CMK (cell line): ENCODE results near the gene CCNYL1.
"Not testable (repeated sequence)": the region's sequence is repeated elsewhere in the genome, so short reads cannot be mapped to it uniquely, and the experiment has no call there.

Experiments
- DNase-seq: peaks from one replicate; pipeline ENCODE4 v3.0.0-alpha.2; 2010; ENCODE audit warnings: low read depth

CCNYL1 gene

DNA sequence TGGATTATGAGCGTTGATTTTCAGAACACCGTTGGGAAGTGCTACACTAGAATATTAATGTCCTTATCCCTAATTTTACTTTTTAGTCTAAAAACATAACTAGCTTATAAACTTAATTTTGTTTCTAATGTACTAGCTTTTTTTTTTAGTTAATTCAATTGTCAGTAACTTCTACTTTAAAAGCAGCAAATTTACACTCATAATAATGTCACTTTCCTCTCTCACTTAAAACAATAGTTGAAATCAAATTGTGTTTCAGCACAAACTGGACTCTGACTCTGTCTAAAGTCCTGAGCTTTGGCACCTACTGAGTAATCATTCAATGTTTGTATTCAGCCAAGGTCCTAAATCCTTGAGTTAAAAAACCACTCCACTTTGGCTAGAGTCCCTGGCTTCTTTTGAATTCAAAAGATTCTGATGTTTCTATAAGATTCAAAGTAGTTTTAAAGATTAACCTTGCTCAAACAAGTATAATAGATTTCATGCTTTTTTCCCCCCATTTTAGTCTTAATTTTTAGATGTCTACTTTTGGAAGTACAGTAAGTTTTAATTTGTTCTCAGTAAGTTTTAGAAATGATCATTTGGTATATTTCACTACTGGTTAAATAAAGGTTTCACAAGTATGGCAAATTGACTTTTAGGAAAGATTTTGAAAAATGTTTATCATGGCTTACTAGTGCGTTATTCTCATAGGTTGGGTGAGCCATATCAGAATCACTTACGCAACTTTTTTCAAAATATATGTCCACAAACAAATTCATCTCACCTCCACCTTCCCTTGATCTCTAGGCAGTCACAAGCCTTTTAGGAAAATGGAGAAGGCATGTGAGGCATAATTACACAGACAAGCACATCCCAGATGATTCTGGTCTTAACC is 23.4 kb downstream of the CCNYL1 start:
- DNase-seq = no peak

DNA sequence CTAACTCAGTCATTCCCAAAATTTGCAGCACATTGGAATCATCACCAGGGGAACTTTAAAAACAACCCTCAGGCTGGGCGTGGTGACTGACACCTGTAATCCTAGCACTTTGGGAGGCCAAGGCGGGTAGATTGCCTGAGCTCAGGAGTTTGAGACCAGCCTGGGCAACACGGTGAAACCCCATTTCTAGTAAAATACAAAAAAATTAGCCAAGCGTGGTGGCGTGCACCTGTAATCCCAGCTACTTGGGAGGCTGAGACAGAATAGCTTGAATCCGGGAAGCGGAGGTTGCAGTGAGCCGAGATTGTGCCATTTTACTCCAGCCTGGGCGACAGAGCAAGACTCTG is 24.0 kb downstream of the CCNYL1 start:
- not testable (repeated sequence) for DNase-seq

DNA sequence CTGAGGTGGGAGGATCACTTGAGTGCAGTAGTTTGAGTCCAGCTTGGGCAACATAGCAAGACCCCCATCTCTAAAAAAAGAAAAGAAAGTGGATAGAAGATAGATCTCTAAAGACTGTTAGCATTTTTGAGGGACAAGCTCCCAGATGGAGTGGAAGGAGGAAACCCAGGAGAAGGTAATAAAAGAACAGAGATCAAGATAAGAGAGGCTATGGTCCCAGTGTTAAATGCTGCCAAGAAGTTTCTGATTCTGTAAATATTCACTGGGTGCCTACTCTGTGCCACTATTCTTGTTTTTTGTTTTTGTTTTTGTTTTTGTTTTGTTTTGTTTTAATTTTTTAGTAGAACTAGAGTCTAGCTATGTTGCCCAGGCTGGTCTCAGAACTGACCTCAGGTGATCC is 32.1 kb downstream of the CCNYL1 start:
- DNase-seq = no peak

DNA sequence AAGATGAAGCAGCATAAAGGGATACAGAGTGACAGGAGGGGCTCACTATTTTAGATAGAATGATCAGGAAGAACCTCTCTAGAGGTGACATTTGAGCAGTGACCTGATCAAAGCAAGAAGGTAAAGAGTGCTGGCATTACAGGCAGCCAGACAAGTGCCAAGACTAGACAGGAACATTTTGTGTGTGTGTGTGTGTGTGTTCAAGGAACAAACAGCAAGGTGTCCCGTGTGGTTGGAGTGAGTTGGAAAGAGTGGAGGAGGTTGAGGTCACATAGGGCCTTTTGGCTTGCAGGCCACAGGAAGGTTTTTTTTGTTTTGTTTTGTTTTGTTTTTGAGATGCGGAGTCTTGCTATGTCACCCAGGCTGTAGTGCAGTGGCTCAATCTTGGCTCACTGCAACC is 32.6 kb downstream of the CCNYL1 start:
- no peak for DNase-seq

DNA sequence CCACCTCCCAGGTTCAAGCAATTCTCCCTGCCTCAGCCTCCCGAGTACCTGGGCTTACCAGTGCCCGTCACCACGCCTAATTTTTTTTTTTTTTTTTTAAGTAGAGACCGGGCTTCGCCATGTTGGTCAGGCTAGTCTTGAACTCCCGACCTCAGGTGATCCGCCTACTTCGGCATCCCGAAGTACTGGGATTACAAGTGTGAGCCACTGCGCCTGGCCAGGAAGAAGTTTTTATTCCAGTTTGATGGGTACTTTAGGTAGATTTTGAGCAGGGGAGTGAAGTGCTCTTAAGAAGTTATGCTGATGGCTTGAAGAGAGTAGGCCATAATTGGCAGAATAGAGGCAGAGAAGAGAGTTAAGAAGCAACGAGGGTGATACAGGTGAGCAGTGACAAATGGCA is 33.0 kb downstream of the CCNYL1 start:
- no peak for DNase-seq

DNA sequence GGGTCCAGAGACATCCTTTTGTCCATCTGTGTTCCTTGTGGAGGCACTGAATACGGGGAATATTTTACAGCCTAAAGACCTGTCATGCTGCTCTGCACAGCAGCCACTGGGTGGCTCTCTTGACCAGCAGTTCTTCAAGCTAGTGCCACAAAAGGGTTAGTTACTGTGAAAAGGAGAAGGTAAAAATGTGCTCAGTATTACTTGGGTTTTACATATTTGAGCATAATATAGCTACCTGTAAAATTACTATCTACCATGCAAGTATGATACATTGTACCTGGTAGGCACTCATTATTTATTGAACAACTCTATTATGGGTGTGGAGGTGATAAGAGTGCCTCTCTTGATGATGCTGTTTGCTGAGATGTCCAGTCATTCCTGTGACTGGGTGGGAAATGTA is 34.7 kb downstream of the CCNYL1 start:
- no peak for DNase-seq

DNA sequence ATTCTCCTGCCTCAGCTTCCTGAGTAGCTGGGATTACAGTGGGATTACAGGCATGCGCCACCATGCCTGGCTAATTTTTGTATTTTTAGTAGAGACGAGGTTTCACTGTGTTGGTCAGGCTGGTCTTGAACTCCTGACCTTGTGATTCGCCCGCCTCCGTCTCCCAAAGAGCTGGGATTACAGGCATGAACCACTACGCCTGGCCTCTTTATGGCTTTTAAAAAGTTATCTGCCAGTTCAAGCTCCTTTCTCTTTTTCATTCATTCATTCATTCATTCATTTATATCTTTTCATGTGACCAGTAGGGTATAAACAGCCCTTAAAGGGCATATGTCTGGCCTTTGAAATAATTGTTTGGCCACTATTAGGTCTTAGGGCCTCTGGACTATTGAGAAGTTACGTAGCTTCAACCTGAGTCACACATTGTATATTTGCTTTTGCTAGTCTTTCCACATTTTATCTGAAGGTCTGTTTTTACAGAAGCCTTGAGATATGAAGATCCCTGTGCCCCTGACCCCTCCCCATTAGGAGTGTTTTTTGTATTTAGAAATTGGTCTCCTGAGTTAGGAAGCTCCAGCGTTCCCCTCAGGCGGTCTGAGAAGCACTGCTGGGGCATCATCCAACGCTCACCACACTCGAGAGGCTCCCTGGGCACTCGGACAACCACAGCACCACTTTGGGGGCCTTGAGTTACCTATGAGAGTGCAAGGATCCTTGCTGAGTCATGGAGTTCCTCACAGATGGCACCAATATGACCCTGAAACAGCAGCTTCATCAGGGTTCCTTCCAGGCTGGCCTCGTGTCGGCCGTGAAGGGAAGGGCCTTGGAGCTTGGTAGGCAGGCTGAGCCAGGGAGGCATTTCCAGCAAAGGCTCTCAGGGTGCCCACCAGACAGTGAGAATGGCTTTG is 36.5 kb downstream of the CCNYL1 start:
- no peak for DNase-seq

DNA sequence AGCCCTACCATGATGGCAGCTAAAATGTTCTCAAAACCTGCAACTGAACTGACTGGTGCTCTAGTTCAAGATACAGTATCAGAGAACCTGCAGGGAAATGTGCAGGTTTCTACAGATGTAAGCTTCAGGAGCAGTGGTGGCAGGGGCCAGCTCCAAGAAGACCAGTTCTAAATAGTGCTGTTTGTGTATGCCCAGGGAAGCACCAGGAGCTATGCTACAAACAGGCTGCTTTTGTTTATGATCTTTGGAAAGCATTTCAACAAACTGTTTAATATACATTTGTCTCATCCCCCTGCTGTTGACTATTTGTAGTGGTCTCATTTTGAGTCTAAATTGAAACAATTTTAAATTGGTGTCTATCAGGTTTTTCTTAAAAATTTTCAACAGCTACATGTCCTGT is 37.6 kb downstream of the CCNYL1 start:
- no peak for DNase-seq

DNA sequence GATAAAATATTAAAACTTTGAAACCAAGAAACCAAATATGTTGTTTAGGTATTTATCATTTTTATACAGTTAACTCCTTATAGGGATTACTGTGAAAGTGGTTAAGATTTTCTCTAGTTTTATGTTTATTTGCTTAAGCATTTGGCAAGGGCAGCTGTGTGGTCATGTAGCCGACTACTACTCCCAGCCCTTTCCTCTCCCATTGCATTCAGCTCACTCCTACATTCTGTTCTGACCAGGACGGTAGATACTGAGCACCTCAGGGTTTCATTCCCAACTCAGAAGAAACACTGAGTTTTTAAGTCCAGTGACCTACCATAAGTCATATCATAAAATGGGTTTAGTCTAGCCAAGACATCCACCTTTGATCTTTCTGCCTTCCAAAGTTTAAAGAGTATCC is 38.4 kb downstream of the CCNYL1 start:
- DNase-seq = no peak

DNA sequence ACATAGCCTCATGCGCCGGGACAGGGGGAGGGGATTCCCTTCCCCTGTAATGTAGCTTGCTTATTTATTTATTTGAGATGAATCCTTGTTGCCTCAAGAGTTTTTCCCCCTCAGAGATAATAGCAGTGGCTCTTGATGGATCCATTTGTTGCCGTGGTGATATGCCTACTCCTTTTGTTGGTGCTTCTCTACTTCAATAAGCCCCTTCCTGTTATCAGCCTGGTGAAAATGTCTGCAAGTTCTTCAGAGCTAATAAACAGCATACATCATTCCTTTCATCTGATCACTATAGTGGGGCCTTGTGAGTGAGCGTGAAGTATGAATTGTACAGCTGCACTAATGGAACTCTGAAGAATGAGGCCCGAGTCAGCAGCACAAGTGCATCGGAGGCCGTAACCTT is 38.9 kb downstream of the CCNYL1 start:
- no peak for DNase-seq

DNA sequence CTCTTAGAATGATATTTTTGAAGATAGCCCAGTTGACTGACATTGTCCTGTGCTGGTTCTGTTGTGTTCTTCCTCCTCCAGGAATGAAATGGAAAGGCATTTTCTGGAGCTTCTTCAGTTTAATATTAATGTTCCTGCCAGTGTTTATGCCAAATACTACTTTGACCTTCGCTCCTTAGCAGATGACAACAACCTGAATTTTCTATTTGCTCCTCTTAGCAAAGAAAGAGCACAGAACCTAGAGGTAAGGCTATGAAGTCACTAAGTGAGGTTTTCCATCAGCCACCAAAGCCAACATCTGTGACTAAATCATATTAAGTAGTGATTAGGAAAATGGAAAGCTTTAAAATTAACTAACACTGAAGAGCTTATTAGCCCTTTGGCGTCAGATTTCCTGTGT is 39.4 kb downstream of the CCNYL1 start:
- DNase-seq = no peak

DNA sequence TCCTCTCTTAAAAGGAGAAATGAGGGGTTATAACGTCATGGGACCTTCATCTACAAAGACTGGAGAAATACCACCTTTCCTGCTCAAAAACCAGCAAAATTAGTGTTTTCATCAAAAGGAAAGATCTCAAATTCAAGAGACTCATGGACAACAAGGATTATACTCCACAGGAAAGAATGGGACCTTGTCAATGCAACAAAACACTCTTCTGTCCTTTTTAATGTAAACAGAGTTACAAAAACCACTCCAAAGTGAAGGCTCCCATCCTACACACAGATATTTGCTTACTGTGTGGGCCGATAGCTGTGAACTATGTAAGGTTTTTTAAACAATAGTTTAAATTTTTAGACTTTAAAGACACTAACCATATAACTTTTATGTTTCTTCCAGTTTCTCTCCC is 42.2 kb downstream of the CCNYL1 start:
- DNase-seq = not testable (repeated sequence)

DNA sequence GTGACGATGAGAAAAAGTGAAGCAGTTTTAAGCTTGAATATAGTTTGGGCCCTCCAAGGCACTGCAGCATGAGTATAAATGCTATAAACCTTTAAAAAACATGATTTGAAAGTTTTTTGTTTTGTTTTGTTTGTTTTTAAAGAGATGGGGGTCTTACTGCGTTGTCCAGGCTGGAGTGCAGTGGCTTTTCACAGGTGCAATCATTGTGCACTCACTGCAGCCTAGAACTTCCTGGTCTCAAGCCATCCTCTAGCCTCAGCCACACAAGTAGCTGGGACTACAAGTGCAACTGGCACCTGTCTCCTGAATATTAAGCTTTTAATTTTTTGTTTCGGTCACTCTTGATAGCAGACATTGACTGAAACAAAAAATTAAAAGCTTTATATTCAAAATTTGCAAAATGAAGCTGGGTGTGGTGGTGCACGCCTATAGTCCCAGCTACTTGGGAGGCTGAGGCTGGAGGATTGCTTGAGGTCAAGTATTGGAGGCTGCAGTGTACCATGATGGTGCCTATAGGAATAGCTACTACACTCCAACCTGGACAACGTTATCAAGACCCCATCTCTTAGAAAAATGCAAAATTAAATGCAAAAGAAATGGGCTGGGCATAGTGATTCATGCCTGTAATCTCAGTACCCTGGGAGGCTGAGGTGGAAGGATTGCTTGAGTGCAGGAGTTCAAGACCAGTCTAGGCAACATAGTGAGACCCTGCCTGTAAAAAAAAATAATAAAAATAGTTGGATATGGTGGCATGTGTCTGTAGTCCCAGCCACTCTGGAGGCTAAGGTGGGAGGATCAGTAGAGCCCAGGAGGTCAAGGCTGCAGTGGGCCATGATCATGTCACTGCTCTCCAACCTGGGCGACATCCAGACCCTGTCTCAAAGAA is 43.3 kb downstream of the CCNYL1 start:
- DNase-seq = no peak

DNA sequence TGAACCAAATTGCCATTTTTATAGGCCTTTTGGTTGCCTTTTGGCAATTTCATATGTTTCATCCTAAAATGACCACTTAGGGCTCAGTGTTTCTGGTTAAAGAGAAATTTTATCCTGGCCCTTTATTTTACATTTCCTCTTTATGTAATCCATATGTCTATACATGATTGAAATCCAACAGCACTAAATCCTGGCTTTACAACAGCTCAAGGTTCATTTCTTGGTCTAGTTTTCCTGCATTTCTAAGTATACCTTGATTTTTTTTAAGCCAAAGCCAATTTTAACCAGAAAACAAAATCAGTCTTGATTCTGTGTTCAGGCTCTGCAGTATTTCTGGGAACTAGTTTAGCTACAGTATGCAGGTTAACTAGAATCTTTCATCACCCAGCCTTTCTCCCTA is 46.6 kb downstream of the CCNYL1 start:
- DNase-seq = no peak

DNA sequence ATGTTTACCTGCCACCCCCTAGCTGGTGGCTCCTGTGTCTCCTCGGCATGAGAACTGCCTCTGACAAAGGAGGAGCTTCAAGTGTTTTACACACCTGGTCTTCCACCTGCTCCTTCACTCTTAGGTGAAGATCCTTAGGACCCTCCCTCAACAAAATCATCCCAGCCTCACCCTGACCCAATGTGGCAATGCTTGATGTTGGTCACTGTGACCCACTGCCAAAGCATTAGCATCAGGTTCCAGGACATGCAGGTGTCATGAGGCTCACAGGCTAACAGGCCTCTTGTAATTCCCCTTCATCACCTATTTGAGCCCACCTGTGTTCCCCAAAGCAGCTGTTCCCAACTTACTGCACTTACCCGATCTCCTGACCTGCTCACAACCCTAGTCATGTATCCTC is 48.5 kb downstream of the CCNYL1 start:
- no peak for DNase-seq

DNA sequence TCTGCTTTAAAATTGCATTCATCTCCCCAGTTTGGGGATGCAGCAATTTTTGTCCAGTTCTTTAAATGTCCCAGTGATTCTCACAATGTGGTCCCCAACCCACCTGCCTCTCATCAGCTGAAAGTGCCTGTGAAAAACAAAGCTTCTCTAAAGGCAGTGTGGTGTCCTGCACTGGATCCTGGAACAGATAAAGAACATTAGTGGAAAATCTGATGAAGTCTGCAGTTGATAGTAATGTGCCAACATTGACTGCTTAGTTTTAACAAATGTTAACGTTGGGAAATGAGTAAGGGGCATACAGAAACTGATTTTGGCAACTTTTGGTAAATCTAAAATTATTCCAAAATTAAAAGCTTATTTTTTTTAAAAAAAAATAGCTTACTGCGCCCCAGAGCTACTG is 49.0 kb downstream of the CCNYL1 start:
- no peak for DNase-seq

DNA sequence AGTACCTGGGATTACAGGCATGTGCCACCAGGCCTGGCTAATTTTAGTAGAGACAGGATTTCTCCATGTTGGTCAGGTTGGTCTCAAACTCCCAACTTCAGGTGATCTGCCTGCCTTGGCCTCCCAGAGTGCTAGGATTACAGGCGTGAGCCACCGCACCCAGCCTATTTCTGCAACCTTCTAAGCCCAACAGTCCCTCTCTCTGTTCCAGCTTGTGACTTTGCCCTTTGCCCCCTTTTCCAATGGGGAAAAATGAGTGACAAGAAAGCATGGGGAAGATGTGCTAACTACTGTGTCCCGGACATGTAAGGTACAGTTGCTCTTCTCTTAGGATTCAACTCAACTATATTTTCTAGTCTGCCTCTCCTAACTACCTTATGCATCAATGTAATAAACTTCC is 50.0 kb downstream of the CCNYL1 start:
- DNase-seq = not testable (repeated sequence)

DNA sequence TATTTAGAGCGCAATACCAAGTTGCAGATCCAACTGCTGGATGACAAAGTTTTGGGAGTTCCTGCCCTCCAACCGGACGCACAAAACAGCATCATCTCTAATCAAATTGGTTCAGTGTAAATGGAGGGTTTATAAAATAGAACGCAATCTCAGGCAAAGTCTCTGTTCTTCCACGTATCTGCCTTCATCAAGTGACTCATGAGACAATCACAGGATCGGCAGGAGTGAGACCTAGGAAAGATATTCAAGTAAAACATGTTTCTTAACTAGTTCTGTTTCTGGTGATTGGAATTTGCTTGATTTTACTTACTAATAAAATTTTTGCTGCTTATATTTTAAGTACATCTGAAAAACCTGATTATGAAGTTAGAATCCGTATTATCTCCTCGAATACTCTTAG is 50.7 kb downstream of the CCNYL1 start:
- DNase-seq = no peak

DNA sequence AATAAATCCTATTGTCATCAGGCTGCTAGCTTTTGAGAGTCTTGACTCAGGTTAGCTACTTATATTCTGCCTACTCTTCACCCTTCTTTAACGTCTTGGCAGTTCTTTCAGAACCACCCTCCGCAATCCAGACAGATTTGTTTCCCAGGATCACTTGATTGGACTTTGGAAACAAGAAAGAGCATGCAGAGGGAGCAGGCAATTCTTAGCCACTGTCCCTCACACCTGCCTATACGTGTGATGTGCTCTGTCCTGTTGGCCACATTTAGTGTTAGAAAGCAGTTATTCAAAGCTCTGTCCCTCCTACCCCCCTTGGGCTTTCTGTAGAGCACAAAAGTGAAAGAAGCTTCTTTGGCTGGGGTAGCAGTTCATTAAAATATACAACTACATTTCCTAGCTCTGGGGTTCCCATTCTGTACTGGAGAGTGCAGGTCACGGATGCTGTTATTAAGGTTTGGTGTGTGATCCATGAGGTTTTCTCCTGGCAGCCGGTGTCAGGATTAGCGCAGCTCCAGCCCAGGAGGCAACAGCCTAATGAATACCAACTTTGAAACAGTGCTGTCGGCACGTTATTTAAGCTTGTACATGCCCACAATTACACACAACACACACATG is 52.0 kb downstream of the CCNYL1 start:
- DNase-seq = no peak

DNA sequence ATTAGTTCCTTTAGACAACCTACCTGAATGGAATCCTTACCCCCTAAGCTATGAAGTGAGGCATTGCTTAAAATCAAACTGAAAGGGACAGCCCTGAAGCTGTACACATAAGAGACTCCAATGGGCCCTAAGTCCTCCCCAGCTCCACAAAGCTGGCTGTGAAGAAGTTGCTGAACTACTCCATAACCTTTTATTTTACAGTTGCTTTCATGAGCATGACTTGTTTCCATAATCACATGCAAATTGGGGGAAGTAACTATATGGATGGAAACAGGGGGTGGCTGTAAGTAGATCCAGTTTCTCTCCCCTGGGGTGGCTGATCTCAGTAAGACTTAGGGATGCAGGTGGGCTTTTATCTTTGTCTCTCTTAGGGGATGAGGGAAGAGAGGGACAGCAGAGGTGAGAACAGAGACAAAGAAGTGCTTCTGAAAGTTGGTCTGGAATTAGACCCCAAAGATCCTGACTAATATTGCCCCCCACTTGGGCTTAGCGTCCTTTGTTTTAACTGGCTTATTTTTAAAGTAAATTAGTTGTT is 52.7 kb downstream of the CCNYL1 start:
- DNase-seq = no peak

DNA sequence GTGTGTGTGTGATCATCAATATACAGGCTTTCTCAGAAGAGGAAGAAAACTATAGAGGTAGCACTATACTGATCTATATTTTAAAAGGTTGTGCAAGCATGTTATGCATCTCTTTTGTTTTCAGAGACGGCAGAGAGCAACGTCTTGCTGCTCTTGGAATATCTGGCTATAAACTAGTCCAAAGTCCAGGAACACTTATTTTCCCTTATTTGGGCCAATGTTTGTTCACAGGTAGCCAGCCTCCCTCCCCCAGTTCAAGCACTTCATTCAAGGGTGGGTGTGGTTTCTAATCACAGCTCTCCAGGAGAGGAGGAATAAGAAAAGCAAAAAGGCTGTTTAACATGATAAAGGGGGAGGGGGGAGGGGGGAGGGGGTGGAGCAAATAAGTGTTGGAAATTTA is 54.1 kb downstream of the CCNYL1 start:
- DNase-seq = no peak
